Measurements from ENCODE around the gene TMEM245.

DNA sequence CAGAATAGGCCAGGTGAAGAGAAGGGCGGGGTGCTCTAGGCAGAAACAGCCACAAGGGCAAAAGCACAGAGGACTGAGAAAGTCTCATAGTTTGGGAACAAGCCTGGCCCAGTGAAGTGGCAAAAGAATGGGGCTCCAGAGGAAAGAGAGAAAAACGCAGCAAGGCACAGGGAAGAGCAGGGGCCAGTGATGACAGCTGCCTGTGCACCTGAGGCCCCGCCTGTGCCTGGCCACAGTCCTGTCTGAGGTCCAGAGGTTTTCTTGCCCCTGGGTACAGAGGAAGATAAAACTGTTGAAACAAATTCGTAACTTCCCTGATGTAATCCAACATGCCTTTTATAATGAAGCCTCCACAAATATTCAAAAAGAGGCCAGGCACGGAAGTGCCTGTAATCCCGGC is 25.3 kb upstream of the TMEM245 start:
- TF ChIP-seq, protein P1, sequence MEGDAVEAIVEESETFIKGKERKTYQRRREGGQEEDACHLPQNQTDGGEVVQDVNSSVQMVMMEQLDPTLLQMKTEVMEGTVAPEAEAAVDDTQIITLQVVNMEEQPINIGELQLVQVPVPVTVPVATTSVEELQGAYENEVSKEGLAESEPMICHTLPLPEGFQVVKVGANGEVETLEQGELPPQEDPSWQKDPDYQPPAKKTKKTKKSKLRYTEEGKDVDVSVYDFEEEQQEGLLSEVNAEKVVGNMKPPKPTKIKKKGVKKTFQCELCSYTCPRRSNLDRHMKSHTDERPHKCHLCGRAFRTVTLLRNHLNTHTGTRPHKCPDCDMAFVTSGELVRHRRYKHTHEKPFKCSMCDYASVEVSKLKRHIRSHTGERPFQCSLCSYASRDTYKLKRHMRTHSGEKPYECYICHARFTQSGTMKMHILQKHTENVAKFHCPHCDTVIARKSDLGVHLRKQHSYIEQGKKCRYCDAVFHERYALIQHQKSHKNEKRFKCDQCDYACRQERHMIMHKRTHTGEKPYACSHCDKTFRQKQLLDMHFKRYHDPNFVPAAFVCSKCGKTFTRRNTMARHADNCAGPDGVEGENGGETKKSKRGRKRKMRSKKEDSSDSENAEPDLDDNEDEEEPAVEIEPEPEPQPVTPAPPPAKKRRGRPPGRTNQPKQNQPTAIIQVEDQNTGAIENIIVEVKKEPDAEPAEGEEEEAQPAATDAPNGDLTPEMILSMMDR (IDR thresholded peaks at IDR 0.05): no peak
- TF ChIP-seq KDM5A (IDR thresholded peaks at IDR 0.05) (no peak), GATA3 (IDR thresholded peaks at IDR 0.05; ENCODE audit: borderline replicate concordance) (no peak), JUN (IDR thresholded peaks at IDR 0.05) (no peak), POLR2A (IDR thresholded peaks at IDR 0.05; ENCODE audit: low read length) (no peak), MAFK (IDR thresholded peaks at IDR 0.05; ENCODE audit: partially characterized antibody) (no peak)
- TF ChIP-seq, protein P2, sequence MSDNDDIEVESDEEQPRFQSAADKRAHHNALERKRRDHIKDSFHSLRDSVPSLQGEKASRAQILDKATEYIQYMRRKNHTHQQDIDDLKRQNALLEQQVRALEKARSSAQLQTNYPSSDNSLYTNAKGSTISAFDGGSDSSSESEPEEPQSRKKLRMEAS (IDR thresholded peaks at IDR 0.05): no peak
- TF ChIP-seq, protein P3, sequence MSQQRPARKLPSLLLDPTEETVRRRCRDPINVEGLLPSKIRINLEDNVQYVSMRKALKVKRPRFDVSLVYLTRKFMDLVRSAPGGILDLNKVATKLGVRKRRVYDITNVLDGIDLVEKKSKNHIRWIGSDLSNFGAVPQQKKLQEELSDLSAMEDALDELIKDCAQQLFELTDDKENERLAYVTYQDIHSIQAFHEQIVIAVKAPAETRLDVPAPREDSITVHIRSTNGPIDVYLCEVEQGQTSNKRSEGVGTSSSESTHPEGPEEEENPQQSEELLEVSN (IDR thresholded peaks at IDR 0.05; ENCODE audit: borderline replicate concordance, low read depth): no peak
